ENCODE measurements around the gene MLPH. TPM values are rescaled to one million over a fixed set of nuclear protein-coding genes. Genes with fewer than 3 reads are reported as not detected.
A peak's percentile ranks its signal among the peaks of the same experiment; 100 is the strongest.

The MLPH gene
- total and polyA plus RNA-seq, 9 of the 15 experiments (the other 6 are each of a cell fraction or from before 2014, with no cell fraction given) = 0.22 TPM; not detected in 8

GRCh38 chr2:237494066-237494465 is 7.0 kb downstream of the MLPH start (continued):
- TF ChIP-seq PHF21A (IDR thresholded peaks at IDR 0.05; ENCODE audit: borderline replicate concordance, low read depth) = no peak
- no peak for TF ChIP-seq ARNT (IDR thresholded peaks at IDR 0.05)
- TF ChIP-seq YBX1 (IDR thresholded peaks at IDR 0.05) = no peak
- TF ChIP-seq, protein P1, sequence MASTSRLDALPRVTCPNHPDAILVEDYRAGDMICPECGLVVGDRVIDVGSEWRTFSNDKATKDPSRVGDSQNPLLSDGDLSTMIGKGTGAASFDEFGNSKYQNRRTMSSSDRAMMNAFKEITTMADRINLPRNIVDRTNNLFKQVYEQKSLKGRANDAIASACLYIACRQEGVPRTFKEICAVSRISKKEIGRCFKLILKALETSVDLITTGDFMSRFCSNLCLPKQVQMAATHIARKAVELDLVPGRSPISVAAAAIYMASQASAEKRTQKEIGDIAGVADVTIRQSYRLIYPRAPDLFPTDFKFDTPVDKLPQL (IDR thresholded peaks at IDR 0.05; ENCODE audit: extremely low read depth, insufficient read length) = no peak
- TF ChIP-seq XRCC5 (IDR thresholded peaks at IDR 0.05; ENCODE audit: low read depth, low read length) = no peak
- no peak for TF ChIP-seq CTBP1 (IDR thresholded peaks at IDR 0.05; ENCODE audit: borderline replicate concordance)
- TF ChIP-seq, protein P2, sequence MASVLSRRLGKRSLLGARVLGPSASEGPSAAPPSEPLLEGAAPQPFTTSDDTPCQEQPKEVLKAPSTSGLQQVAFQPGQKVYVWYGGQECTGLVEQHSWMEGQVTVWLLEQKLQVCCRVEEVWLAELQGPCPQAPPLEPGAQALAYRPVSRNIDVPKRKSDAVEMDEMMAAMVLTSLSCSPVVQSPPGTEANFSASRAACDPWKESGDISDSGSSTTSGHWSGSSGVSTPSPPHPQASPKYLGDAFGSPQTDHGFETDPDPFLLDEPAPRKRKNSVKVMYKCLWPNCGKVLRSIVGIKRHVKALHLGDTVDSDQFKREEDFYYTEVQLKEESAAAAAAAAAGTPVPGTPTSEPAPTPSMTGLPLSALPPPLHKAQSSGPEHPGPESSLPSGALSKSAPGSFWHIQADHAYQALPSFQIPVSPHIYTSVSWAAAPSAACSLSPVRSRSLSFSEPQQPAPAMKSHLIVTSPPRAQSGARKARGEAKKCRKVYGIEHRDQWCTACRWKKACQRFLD (CRISPR knock-in tag; IDR thresholded peaks at IDR 0.05) = no peak

GRCh38 chr2:237495521-237496117 is 8.6 kb downstream of the MLPH start:
- Histone ChIP-seq H4K20me1 (replicated peaks; ENCODE audit: control insufficient read depth, insufficient read depth, low read length) (no peaks in the 10 kb centered on the region), H3K79me2 (ENCODE audit: control insufficient read depth, insufficient read depth, low read length) (no peaks in the 10 kb centered on the region), H3K27ac (ENCODE audit: extremely low read depth, low read depth, low read length) (no peak overlapping the region), H3K36me3 (ENCODE audit: control insufficient read depth, insufficient read depth, low read length) (no peaks in the 10 kb centered on the region), H3K9me3 (replicated peaks; ENCODE audit: control insufficient read depth, insufficient read depth, low read depth, low read length) (peaks cover 1% of the 10 kb centered on the region; the same call in 1 of the 2 replicates), H3K4me2 (ENCODE audit: insufficient read depth, low read length) (no peak overlapping the region), H2AFZ (ENCODE audit: low read depth, low read length) (no peak overlapping the region), H3K9ac (ENCODE audit: insufficient read depth in 1 of 2, low read depth in 2 of 2, low read length in 2 of 2) (no peak overlapping the region), H3K4me3 (no peak overlapping the region), H3K27me3 (ENCODE audit: control insufficient read depth in 2 of 2, insufficient read depth in 2 of 2, low read length in 2 of 2) (peaks cover 3 to 45% of the 10 kb centered on the region in 2 experiments; a peak in 3 of 5 replicates), H3K4me1 (replicated peaks in 1 of 2; ENCODE audit: control insufficient read depth in 2 of 2, insufficient read depth in 2 of 2, low read length in 2 of 2) (no peaks in the 10 kb centered on the region), H3K9me1 (ENCODE audit: control insufficient read depth, insufficient read depth, low read length) (no peaks in the 10 kb centered on the region)
- in situ Hi-C loops (cut with MboI) = no loop called here
- FAIRE-seq = no peak
- ChIA-PET CTCF (ENCODE audit: low intra/inter-chr PET ratio) (no interaction called here), POLR2A (no interaction called here)
- BruUV-seq (replicated peaks) = no TSS peak
- WGBS (ENCODE audit: insufficient coverage, low coverage, missing lambda C conversion rate) = 3% methylated on average over 16 of the region's 21 CpGs
- no peak for DNase-seq (ENCODE audit: extremely low read depth in 1 of 4, low spot score in 3 of 4)
- intact Hi-C loops (cut with micrococcal nuclease) = no loop called here
- no peak for ATAC-seq
- no peak for TF ChIP-seq MAZ (CRISPR knock-in tag; conservative IDR thresholded peaks at IDR 0.05 in 1 of 2, IDR thresholded peaks at IDR 0.05 in 1 of 2)
- TF ChIP-seq ZNF584 (CRISPR knock-in tag; IDR thresholded peaks at IDR 0.05; ENCODE audit: low read depth) = peak; percentile 58; the same call in 1 of the 2 replicates
- no peak for TF ChIP-seq KLF6 (CRISPR knock-in tag; IDR thresholded peaks at IDR 0.05; ENCODE audit: borderline replicate concordance)
- TF ChIP-seq PHB2 (IDR thresholded peaks at IDR 0.05; ENCODE audit: low read depth) = no peak

Data from K562 (cell line).